GM19328 (cell line): Measurements from ENCODE around the gene ALDH3B2.

ENCODE experiments used
- ATAC-seq: cut with Tn5 transposase; IDR thresholded peaks from one replicate; pipeline ENCODE4 v1.9.1; 2021; ENCODE audit warnings: mild to moderate bottlenecking, moderate library complexity; ENCODE audit not compliant: unreplicated experiment

Gene ALDH3B2

DNA sequence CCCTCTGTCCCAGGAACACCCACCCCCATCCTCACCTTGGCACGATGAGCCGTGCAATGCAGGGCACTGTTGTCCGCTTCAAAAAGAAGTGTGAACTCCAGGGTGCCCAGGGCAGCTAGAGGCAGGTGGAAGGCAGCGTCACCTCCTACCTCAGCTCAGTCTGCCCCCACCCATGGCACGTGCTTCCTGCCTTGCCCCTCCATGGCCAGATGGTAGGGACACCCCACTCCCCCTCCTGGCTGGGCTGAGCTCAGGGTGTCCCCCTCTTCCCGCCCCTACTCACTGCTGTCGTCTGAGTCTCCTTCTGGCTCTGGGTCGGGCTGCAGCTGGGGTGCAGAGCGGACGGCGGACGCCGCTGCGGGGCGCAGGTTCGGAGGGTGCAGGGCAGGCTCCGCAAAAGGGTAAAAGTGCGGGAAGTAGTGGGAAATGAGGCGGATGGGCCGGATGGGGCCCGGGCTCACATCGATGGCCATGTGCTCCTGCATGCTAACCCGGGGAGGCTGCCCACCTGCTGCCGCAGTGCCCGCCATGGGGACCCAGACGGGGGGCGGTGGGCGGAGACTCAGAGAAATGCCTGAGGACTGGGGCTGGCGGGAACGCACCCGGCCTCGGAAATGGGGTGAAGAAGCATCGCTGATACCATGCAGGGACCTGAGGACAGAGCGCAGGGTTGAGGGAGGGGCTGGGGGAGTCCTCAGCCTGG, 58.5 kb downstream of the ALDH3B2 start:
- no peak for ATAC-seq

DNA sequence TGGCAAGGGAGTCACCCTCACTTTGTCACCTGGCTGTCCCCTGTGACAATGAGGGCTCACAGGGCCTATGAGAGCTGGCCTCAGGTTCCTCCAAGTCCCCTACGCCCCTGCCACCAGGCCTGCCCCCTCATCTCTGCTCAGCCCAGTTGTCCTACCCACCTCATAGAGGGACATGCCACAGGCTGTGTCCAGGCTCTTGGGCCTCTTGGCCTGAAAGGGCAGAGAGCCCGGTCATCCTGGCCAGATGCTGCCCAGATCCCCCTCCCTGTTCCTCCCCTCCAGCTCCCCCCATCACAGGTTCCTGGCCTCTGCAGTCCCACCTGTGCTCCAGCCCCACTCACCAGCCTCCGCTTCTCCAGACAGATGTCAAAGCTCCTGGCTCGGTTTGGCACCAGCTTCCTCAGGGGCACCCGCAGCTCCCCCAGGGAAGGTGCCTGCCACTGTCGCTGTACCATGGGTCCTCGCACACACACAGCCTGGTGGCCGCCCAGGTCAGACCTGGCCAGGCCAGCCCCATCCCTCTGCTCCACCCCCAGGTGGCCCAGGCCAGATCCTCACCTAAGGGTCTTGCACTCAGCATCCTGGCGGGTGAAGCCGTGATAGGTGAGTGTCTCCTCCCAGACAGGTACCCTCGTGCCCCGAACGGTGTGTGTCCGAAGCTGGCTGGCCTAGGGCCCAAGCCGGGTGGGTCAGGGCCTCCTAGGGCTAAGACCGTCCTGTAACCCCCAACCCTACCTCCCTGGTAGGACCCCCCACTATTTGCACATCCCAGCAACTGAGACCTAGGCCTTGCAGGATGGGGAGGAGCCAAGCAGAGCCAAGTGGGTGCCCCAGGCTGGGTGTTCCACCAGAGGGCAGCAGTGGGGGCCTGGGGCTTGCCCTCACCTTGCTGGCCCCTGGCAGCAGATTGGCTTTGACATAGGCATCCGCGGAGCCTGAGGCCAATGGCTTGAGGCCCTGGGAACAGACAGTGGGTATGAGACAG, 59.4 kb downstream of the ALDH3B2 start:
- ATAC-seq, result no peak

DNA sequence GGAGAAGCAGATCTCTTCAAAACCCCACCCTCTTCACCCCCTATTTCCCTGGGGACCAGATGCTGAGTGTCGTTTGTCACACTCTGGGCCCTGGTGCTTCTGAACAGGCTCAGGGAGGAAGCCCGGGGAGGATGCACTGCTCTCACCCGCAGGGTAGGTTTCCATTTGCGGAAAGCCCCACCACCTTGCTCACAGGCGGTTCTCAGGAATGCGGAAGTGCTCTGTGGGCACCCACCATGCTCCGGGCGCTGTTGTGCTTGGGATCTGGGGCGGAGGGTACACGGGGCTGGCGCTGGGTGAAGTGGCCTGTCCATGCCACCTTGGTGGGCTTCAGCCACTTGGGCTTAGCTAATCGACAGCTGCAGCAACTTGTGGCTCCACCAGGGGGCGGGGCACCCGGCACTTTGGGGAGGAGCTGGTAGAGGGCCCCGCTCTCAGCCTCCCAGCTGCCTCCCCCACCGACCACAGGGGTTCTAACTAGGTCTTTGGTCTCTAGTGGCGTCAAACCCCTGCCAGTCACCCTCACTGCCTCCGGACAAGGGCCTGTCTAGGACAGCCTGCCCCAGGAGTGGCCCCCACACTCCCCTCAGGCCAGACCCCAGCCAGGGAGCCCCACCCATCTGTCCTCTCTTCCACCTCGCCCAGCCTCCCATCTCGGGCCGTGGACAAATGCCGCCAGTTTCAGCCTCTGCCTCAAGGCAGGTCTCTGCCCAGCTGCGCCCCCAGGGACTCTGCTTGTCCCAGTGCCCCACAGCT, 60.3 kb downstream of the ALDH3B2 start:
- no peak for ATAC-seq

DNA sequence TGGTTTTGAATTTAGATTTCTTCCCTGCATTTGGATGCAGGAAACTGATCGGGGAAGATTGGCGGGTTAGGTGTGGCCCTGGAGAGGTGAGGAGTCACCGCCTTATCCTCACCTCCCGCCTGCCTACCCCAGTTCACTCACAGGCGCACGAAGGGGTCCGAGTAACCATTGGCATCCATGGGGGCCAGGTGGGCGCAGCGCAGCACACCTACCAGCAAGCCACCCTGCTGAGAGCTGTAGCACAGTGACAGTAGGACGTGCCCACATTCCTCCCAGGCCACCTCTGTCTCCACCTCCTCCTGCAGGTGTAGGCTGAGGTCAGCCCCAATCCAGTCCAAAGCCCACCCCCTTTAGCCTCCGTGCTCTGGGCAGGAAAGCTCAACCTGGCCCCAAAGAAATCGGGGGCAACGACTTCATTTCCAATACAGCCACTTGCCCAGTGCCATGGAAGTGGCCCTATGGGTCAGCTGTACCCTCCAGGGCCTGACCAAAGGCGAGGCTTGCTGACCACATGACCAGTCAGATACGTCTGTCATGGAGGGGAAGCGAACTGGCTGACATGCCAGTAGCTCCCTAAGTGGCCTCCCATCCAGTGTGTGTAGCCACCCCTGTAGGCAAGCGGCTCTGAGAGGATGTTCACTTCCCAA, 61.0 kb downstream of the ALDH3B2 start:
- ATAC-seq, result no peak

DNA sequence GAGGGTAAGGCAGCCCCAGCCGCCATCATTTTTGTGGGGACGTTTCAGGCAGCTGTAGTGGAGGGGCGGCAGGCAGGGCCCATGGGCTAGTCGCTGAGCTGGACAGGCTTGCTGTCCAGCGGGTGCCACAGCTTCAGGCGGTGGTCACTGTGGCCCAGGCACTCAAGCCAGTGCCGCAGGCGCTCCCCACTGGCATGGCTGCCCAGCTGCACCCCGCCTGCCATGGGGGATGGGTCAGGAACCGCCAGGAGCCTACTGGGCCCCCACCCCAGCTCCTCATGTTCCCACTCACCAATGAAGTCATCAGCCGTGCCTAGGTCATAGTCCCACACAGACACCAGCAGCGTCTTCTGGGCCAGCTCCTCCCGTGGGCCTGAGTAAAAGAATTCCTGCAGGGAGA, 61.7 kb downstream of the ALDH3B2 start:
- ATAC-seq, result no peak
